PFSK-1 (cell line): ENCODE results near the gene ADIPOQ.

Source experiments
- FOXP2 ChIP-seq: optimal IDR thresholded peaks from 2 replicates; pipeline ENCODE3; 2011; ENCODE audit warnings: borderline replicate concordance, control low read depth, inconsistent platforms; ENCODE audit not compliant: insufficient read depth; ENCODE audit errors: extremely low read length, extremely low read depth
- POLR2AphosphoS5 ChIP-seq: IDR thresholded peaks from 2 replicates; pipeline ENCODE4 v1.6.1; 2012; ENCODE audit warnings: low read depth, mild to moderate bottlenecking, control low read depth, low read length, moderate library complexity
- SIN3A ChIP-seq: IDR thresholded peaks from 2 replicates; pipeline ENCODE4 v1.6.1; 2012; ENCODE audit warnings: mild to moderate bottlenecking, low read length, moderate library complexity, borderline replicate concordance; ENCODE audit not compliant: insufficient read depth
- TAF1 ChIP-seq: IDR thresholded peaks from 2 replicates; pipeline ENCODE4 v1.6.1; 2012; ENCODE audit warnings: low read length, control low read depth, borderline replicate concordance; ENCODE audit not compliant: insufficient read depth
- TF ChIP-seq, protein P1 (sequence below), 2 experiments: IDR thresholded peaks; 2 replicates each; pipeline versions ENCODE4 v1.6.1 to v1.8.0; 2011 to 2012; ENCODE audit warnings: low read depth in 2 of 2, low read length in 2 of 2, control low read depth in 1 of 2, inconsistent platforms in 1 of 2, mild to moderate bottlenecking in 1 of 2, moderate library complexity in 1 of 2; ENCODE audit not compliant: insufficient read depth in 1 of 2

ADIPOQ gene

DNA sequence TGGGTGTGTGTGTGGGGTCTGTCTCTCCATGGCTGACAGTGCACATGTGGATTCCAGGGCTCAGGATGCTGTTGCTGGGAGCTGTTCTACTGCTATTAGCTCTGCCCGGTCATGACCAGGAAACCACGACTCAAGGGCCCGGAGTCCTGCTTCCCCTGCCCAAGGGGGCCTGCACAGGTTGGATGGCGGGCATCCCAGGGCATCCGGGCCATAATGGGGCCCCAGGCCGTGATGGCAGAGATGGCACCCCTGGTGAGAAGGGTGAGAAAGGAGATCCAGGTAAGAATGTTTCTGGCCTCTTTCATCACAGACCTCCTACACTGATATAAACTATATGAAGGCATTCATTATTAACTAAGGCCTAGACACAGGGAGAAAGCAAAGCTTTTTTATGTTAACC lies 10.5 kb downstream of the ADIPOQ start:
- TF ChIP-seq TAF1 (no peak), POLR2AphosphoS5 (no peak), FOXP2 (no peak), SIN3A (no peak)
- TF ChIP-seq, protein P1, sequence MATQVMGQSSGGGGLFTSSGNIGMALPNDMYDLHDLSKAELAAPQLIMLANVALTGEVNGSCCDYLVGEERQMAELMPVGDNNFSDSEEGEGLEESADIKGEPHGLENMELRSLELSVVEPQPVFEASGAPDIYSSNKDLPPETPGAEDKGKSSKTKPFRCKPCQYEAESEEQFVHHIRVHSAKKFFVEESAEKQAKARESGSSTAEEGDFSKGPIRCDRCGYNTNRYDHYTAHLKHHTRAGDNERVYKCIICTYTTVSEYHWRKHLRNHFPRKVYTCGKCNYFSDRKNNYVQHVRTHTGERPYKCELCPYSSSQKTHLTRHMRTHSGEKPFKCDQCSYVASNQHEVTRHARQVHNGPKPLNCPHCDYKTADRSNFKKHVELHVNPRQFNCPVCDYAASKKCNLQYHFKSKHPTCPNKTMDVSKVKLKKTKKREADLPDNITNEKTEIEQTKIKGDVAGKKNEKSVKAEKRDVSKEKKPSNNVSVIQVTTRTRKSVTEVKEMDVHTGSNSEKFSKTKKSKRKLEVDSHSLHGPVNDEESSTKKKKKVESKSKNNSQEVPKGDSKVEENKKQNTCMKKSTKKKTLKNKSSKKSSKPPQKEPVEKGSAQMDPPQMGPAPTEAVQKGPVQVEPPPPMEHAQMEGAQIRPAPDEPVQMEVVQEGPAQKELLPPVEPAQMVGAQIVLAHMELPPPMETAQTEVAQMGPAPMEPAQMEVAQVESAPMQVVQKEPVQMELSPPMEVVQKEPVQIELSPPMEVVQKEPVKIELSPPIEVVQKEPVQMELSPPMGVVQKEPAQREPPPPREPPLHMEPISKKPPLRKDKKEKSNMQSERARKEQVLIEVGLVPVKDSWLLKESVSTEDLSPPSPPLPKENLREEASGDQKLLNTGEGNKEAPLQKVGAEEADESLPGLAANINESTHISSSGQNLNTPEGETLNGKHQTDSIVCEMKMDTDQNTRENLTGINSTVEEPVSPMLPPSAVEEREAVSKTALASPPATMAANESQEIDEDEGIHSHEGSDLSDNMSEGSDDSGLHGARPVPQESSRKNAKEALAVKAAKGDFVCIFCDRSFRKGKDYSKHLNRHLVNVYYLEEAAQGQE (IDR thresholded peaks at IDR 0.05; ENCODE audit: insufficient read depth in 1 of 2, low read depth in 2 of 2, low read length in 2 of 2): no peak

DNA sequence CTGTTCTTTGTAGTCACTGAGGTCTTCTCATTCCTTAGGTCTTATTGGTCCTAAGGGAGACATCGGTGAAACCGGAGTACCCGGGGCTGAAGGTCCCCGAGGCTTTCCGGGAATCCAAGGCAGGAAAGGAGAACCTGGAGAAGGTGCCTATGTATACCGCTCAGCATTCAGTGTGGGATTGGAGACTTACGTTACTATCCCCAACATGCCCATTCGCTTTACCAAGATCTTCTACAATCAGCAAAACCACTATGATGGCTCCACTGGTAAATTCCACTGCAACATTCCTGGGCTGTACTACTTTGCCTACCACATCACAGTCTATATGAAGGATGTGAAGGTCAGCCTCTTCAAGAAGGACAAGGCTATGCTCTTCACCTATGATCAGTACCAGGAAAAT lies 11.6 kb downstream of the ADIPOQ start:
- TF ChIP-seq TAF1 (no peak), FOXP2 (no peak), POLR2AphosphoS5 (no peak), SIN3A (no peak)
- TF ChIP-seq, protein P1 (IDR thresholded peaks at IDR 0.05; ENCODE audit: insufficient read depth in 1 of 2, low read depth in 2 of 2, low read length in 2 of 2): no peak

GRCh38 chr3:186854954-186855353 lies 12.4 kb downstream of the ADIPOQ start:
- no peak for TF ChIP-seq POLR2AphosphoS5
- no peak for TF ChIP-seq FOXP2
- no peak for TF ChIP-seq SIN3A
- no peak for TF ChIP-seq TAF1
- TF ChIP-seq, protein P1 (IDR thresholded peaks at IDR 0.05; ENCODE audit: insufficient read depth in 1 of 2, low read depth in 2 of 2, low read length in 2 of 2): no peak

GRCh38 chr3:186857743-186858142 lies 15.2 kb downstream of the ADIPOQ start:
- TF ChIP-seq FOXP2 (no peak), POLR2AphosphoS5 (no peak), TAF1 (no peak), SIN3A (no peak)
- TF ChIP-seq, protein P1 (IDR thresholded peaks at IDR 0.05; ENCODE audit: insufficient read depth in 1 of 2, low read depth in 2 of 2, low read length in 2 of 2): no peak

DNA sequence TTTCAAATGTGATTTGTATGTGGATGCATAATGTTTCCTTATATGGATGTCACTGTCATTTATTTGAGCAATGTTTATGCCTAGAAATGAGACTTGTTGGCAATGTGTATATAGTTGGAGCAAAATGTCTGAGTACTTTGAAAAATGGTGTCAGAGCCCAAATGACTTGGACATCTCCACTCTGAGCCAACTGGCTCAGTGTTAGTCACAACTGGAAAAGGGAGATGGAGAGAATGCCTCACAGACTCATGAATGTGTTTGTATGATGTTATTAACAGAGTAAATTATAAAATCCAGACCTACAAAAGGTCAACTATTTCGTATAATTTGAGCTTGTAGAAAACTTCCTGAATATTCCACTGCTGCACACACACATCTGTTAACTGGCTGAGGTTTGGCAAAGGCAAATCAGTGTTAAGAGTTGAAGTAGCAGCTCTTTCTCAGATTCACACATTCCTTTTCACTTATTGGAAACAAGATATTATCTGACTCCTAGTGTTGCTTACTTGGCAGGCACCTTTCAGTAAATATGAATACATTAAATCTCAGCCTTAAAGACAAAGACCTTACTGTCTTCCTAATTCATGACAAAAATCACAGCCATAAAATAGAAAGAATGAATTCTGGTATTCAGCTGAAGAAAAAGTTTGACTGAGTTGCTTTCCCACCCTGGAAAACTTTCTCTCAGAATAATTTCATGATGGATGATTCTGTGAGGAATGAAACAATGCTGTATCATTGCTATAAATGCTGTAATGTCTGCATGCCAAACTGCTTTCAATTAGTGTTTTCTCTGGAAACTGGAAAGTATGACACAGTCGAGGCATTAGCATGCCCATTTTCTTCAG lies 27.0 kb downstream of the ADIPOQ start:
- TF ChIP-seq, protein P1 (IDR thresholded peaks at IDR 0.05; ENCODE audit: insufficient read depth in 1 of 2, low read depth in 2 of 2, low read length in 2 of 2): no peak
- no peak for TF ChIP-seq POLR2AphosphoS5
- no peak for TF ChIP-seq FOXP2
- no peak for TF ChIP-seq TAF1
- no peak for TF ChIP-seq SIN3A
